Measurements from ENCODE around the gene GDA. TPM values are rescaled to one million over a fixed set of nuclear protein-coding genes. Genes with fewer than 3 reads are reported as not detected.

The GDA gene
- total RNA-seq, 1 donor from 2014 or later = 1.2 TPM

DNA sequence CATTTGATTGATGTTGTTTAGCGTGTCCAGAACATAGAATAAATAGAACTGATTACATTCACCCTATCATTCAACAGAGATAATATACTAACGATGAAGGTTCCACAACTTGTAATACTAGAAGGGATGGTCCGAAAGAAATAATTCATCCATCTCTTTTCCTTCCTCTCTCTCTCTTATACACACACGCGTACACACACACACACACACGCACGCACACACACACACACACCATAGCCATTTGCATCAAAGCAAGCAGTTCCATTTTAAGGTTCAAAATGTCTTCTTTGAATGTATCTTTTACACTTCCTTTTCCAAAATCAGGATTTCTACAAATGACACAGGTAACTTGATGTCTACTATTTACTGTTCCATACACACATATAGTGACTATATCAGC is 887 bp downstream of the GDA start:
- TF ChIP-seq, protein P1, sequence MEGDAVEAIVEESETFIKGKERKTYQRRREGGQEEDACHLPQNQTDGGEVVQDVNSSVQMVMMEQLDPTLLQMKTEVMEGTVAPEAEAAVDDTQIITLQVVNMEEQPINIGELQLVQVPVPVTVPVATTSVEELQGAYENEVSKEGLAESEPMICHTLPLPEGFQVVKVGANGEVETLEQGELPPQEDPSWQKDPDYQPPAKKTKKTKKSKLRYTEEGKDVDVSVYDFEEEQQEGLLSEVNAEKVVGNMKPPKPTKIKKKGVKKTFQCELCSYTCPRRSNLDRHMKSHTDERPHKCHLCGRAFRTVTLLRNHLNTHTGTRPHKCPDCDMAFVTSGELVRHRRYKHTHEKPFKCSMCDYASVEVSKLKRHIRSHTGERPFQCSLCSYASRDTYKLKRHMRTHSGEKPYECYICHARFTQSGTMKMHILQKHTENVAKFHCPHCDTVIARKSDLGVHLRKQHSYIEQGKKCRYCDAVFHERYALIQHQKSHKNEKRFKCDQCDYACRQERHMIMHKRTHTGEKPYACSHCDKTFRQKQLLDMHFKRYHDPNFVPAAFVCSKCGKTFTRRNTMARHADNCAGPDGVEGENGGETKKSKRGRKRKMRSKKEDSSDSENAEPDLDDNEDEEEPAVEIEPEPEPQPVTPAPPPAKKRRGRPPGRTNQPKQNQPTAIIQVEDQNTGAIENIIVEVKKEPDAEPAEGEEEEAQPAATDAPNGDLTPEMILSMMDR (IDR thresholded peaks at IDR 0.05; ENCODE audit: partially characterized antibody, unreplicated experiment) = no peak

DNA sequence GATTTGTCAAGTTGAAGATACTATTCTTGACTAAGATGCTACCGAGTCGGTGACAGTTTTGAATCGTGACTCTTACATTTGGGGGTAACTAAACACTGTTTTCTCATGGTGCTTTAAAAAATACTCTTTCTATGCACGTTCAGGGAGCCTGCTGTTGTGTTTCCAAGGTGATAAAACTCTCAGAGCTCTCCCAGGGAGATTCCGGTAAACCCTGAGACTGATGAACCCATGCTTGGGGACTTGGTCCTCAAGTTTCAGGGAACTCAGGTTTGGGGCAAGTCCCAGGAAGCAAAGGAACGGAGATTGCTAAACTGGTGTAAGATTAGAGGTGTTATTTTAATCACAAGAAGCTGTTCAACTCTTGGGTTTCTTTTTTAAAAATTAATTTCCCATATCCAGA is 1.4 kb downstream of the GDA start:
- no peaks in the 10 kb centered on the region for H3K9me3 Mint-ChIP-seq (ENCODE audit: unreplicated experiment)
- TF ChIP-seq, protein P1 (IDR thresholded peaks at IDR 0.05; ENCODE audit: partially characterized antibody, unreplicated experiment) = no peak
- no peak overlapping the region for H3K4me3 Mint-ChIP-seq (ENCODE audit: unreplicated experiment)
- no peak overlapping the region for H3K27ac Mint-ChIP-seq (ENCODE audit: unreplicated experiment)
- H3K36me3 Mint-ChIP-seq (ENCODE audit: unreplicated experiment) = no peaks in the 10 kb centered on the region
- no peaks in the 10 kb centered on the region for H3K4me1 Mint-ChIP-seq (ENCODE audit: low read depth, unreplicated experiment)
- DNase-seq = no peak
- peaks cover 7% of the 10 kb centered on the region for H3K27me3 Mint-ChIP-seq (ENCODE audit: unreplicated experiment)

More for the DNA sequence above, 887 bp downstream of the GDA start:
- Mint-ChIP-seq H3K4me3 (ENCODE audit: unreplicated experiment) (peak overlapping the region; percentile 89), H3K27ac (ENCODE audit: unreplicated experiment) (no peak overlapping the region), H3K4me1 (ENCODE audit: low read depth, unreplicated experiment) (no peaks in the 10 kb centered on the region), H3K9me3 (ENCODE audit: unreplicated experiment) (no peaks in the 10 kb centered on the region), H3K27me3 (ENCODE audit: unreplicated experiment) (peaks cover 7% of the 10 kb centered on the region), H3K36me3 (ENCODE audit: unreplicated experiment) (no peaks in the 10 kb centered on the region)
- DNase-seq = no peak

DNA sequence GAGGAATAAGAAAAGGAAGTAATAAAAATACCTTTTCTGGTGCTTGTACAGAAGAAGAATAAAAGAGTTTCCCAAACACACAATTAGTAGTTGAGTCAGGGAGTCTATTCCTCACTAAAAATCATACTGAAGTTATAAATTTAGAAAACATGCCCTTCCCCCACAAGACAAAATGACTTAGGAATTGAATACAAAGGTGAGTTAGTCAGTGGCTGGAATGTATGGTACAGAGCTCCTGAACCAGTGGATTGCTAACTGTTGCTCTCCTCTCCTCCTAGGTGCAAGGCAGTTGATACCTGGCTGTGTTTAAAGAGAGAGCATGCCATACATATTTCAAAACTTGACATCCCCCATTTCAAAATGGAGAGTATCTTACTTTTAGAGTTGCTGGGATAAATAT is 1.9 kb downstream of the GDA start:
- no peak for DNase-seq
- H3K4me3 Mint-ChIP-seq (ENCODE audit: unreplicated experiment) = no peak overlapping the region
- H3K9me3 Mint-ChIP-seq (ENCODE audit: unreplicated experiment) = no peaks in the 10 kb centered on the region
- no peaks in the 10 kb centered on the region for H3K4me1 Mint-ChIP-seq (ENCODE audit: low read depth, unreplicated experiment)
- H3K27me3 Mint-ChIP-seq (ENCODE audit: unreplicated experiment) = peaks cover 7% of the 10 kb centered on the region
- TF ChIP-seq, protein P1 (IDR thresholded peaks at IDR 0.05; ENCODE audit: partially characterized antibody, unreplicated experiment) = no peak
- no peaks in the 10 kb centered on the region for H3K36me3 Mint-ChIP-seq (ENCODE audit: unreplicated experiment)
- H3K27ac Mint-ChIP-seq (ENCODE audit: unreplicated experiment) = no peak overlapping the region

DNA sequence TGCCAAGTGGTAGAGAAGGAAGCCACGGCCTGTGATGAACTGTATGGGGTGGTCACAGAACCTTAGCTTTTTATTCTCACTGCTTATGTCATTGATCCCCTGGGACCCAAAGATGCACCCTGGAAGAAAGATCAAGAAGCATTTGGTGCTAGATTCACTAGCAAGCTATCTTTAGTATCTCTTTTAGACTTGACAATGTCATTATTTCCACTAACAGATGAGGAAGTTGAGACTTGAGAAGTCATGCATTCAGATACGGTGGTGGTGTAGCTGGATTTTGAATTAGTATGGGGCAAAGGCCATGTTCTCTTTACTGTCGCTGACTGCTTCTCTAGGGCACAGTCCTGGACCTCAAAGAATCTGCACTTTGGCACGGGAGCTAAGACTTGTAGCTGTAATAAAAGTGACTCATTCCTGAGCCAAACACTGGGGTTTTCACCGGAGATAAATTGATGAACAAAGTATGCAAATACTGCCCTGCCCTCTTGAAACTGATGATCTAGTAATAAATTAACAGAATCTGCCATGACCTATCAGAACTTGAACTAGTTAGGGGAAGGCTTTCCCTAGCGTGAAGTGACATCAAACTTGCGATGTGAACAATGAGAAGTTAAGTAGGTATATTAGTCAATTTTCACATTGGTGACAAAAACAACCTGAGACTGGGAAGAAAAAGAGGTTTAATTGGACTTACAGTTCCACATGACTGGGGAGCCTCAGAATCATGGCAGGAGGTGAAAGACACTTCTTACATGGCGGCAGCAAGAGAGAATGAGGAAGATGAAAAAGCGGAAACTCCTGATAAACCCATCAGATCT is 5.4 kb downstream of the GDA start:
- no peaks in the 10 kb centered on the region for H3K4me1 Mint-ChIP-seq (ENCODE audit: low read depth, unreplicated experiment)
- H3K36me3 Mint-ChIP-seq (ENCODE audit: unreplicated experiment) = no peaks in the 10 kb centered on the region
- H3K27ac Mint-ChIP-seq (ENCODE audit: unreplicated experiment) = no peak overlapping the region
- no peaks in the 10 kb centered on the region for H3K9me3 Mint-ChIP-seq (ENCODE audit: unreplicated experiment)
- H3K27me3 Mint-ChIP-seq (ENCODE audit: unreplicated experiment) = peaks cover 3% of the 10 kb centered on the region
- H3K4me3 Mint-ChIP-seq (ENCODE audit: unreplicated experiment) = no peak overlapping the region
- DNase-seq = no peak
- TF ChIP-seq, protein P1 (IDR thresholded peaks at IDR 0.05; ENCODE audit: partially characterized antibody, unreplicated experiment) = no peak

DNA sequence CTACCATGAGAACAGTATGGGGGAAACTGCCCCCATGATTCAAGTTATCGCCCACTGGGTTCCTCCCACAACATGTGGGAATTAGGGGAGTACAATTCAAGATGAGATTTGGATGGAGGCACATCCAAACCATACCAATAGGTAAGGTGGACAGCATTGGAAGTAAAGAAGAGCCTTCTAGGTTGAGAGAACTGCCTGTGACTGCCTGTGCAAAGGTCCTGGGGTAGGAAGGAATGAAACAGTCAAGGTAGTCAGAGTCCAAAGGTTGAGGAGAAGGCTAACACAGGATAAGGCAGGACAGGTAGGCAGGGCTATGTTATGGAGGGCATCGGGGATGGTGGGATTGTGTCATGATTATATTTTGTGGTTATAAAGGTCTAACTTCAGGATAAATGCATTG is 6.1 kb downstream of the GDA start:
- Mint-ChIP-seq H3K27me3 (ENCODE audit: unreplicated experiment) (peaks cover 3% of the 10 kb centered on the region), H3K36me3 (ENCODE audit: unreplicated experiment) (no peaks in the 10 kb centered on the region), H3K9me3 (ENCODE audit: unreplicated experiment) (no peaks in the 10 kb centered on the region), H3K4me3 (ENCODE audit: unreplicated experiment) (no peak overlapping the region), H3K27ac (ENCODE audit: unreplicated experiment) (no peak overlapping the region), H3K4me1 (ENCODE audit: low read depth, unreplicated experiment) (no peaks in the 10 kb centered on the region)
- no peak for DNase-seq
- TF ChIP-seq, protein P1 (IDR thresholded peaks at IDR 0.05; ENCODE audit: partially characterized antibody, unreplicated experiment) = no peak

All from glutamatergic neuron (in vitro differentiated cells).